ENCODE measurements around the gene GPRIN3. TPM values are rescaled to one million over a fixed set of nuclear protein-coding genes. Genes with fewer than 3 reads are reported as not detected.

The GPRIN3 gene
- total and polyA plus RNA-seq, 10 of the 15 experiments (the other 5 are each of a cell fraction or from before 2014, with no cell fraction given), result under 0.01 to 0.05 (median 0.01) TPM; not detected in 6

DNA sequence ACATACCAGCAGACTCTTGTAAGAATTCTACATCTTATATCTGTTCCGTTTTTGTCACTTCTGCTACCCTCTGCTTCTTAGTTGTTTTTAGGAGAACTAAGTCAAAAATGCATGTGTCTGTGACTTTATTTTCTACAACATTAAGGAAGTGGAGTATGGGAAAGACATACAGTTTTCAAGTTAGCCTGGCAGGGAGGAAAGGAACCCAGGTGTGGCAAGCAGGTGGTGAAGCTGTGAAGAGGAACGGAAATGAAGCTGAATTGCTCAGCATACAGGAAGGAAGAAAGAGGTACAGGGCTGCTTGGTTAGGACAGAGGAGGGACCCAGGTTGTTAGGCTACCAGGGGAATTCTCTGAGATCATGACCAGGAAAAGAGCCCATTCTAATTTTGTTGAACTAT is 9.4 kb downstream of the GPRIN3 start:
- H4K20me1 ChIP-seq (ENCODE audit: control insufficient read depth, insufficient read depth), result no peaks in the 10 kb centered on the region
- no peak overlapping the region for H3K9ac ChIP-seq (ENCODE audit: control insufficient read depth, insufficient read depth, low read length)
- H3K4me3 ChIP-seq, result no peak overlapping the region
- peaks cover 8% of the 10 kb centered on the region; the same call in 1 of the 2 replicates for H3K4me1 ChIP-seq (ENCODE audit: control insufficient read depth, insufficient read depth, low read length)
- no peak overlapping the region for H3K4me2 ChIP-seq (ENCODE audit: control insufficient read depth, insufficient read depth)
- no peak for FAIRE-seq
- peak; percentile 48 for ATAC-seq
- no peaks in the 10 kb centered on the region; the same call in 2 of the 3 replicates for H3K9me3 ChIP-seq (replicated peaks; ENCODE audit: control insufficient read depth, insufficient read depth, low read length)
- peaks cover 0 to 2% of the 10 kb centered on the region in 2 experiments; a peak in 1 of 4 replicates for H3K27me3 ChIP-seq (replicated peaks in 1 of 2; ENCODE audit: control insufficient read depth in 2 of 2, insufficient read depth in 2 of 2, low read length in 1 of 2)
- no peak for DNase-seq (ENCODE audit: low read depth, low spot score)
- CTCF ChIA-PET, result interaction anchor here (1.0 to 2.2 kb wide), 2 partner anchors 9 to 43 kb away, joined by 6 to 7 read pairs; no protein-coding TSS in a partner anchor
- no peak for TF ChIP-seq RELA (IDR thresholded peaks at IDR 0.05; ENCODE audit: borderline replicate concordance, partially characterized antibody)
- TF ChIP-seq MEF2B (IDR thresholded peaks at IDR 0.05; ENCODE audit: partially characterized antibody, poor library complexity, severe bottlenecking), result no peak
- TF ChIP-seq TARDBP (IDR thresholded peaks at IDR 0.05; ENCODE audit: borderline replicate concordance), result no peak
- TF ChIP-seq ZNF217 (IDR thresholded peaks at IDR 0.05), result no peak
- no peak for TF ChIP-seq SMAD5 (IDR thresholded peaks at IDR 0.05; ENCODE audit: low read depth)
- TF ChIP-seq, protein P1, sequence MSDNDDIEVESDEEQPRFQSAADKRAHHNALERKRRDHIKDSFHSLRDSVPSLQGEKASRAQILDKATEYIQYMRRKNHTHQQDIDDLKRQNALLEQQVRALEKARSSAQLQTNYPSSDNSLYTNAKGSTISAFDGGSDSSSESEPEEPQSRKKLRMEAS (IDR thresholded peaks at IDR 0.05; ENCODE audit: low read depth, low read length), result no peak
- TF ChIP-seq YY1 (IDR thresholded peaks at IDR 0.05; ENCODE audit: low read depth, low read length), result no peak
- TF ChIP-seq, protein P2, sequence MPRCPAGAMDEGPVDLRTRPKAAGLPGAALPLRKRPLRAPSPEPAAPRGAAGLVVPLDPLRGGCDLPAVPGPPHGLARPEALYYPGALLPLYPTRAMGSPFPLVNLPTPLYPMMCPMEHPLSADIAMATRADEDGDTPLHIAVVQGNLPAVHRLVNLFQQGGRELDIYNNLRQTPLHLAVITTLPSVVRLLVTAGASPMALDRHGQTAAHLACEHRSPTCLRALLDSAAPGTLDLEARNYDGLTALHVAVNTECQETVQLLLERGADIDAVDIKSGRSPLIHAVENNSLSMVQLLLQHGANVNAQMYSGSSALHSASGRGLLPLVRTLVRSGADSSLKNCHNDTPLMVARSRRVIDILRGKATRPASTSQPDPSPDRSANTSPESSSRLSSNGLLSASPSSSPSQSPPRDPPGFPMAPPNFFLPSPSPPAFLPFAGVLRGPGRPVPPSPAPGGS (IDR thresholded peaks at IDR 0.05; ENCODE audit: borderline replicate concordance, insufficient read depth, low read depth, low read length, poor library complexity, severe bottlenecking), result no peak
- no peak for TF ChIP-seq NFYB (IDR thresholded peaks at IDR 0.05; ENCODE audit: insufficient read depth, low read depth, low read length)
- TF ChIP-seq KDM1A (IDR thresholded peaks at IDR 0.05; ENCODE audit: borderline replicate concordance), result no peak
- TF ChIP-seq KAT2A (conservative IDR thresholded peaks at IDR 0.05; ENCODE audit: control insufficient read depth, low read depth, low read length), result no peak
- no peak for TF ChIP-seq BCL11A (IDR thresholded peaks at IDR 0.05; ENCODE audit: low read depth, low read length)
- TF ChIP-seq, protein P3, sequence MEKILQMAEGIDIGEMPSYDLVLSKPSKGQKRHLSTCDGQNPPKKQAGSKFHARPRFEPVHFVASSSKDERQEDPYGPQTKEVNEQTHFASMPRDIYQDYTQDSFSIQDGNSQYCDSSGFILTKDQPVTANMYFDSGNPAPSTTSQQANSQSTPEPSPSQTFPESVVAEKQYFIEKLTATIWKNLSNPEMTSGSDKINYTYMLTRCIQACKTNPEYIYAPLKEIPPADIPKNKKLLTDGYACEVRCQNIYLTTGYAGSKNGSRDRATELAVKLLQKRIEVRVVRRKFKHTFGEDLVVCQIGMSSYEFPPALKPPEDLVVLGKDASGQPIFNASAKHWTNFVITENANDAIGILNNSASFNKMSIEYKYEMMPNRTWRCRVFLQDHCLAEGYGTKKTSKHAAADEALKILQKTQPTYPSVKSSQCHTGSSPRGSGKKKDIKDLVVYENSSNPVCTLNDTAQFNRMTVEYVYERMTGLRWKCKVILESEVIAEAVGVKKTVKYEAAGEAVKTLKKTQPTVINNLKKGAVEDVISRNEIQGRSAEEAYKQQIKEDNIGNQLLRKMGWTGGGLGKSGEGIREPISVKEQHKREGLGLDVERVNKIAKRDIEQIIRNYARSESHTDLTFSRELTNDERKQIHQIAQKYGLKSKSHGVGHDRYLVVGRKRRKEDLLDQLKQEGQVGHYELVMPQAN (conservative IDR thresholded peaks at IDR 0.05), result no peak
- TF ChIP-seq SMC3 (IDR thresholded peaks at IDR 0.05; ENCODE audit: borderline replicate concordance, low read length), result no peak
- no peak for TF ChIP-seq MEF2A (IDR thresholded peaks at IDR 0.05; ENCODE audit: insufficient read depth, low read depth, low read length)
- TF ChIP-seq, protein P4, sequence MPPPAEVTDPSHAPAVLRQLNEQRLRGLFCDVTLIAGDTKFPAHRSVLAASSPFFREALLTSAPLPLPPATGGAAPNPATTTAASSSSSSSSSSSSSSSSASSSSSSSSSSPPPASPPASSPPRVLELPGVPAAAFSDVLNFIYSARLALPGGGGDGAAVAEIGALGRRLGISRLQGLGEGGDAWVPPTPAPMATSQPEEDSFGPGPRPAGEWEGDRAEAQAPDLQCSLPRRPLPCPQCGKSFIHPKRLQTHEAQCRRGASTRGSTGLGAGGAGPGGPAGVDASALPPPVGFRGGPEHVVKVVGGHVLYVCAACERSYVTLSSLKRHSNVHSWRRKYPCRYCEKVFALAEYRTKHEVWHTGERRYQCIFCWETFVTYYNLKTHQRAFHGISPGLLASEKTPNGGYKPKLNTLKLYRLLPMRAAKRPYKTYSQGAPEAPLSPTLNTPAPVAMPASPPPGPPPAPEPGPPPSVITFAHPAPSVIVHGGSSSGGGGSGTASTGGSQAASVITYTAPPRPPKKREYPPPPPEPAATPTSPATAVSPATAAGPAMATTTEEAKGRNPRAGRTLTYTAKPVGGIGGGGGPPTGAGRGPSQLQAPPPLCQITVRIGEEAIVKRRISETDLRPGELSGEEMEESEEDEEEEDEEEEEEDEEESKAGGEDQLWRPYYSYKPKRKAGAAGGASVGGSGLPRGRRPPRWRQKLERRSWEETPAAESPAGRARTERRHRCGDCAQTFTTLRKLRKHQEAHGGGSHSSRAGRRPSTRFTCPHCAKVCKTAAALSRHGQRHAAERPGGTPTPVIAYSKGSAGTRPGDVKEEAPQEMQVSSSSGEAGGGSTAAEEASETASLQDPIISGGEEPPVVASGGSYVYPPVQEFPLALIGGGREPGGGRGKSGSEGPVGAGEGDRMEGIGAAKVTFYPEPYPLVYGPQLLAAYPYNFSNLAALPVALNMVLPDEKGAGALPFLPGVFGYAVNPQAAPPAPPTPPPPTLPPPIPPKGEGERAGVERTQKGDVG (CRISPR knock-in tag; IDR thresholded peaks at IDR 0.05), result no peak
- BruUV-seq (replicated peaks), result no TSS peak
- H3K79me2 ChIP-seq (ENCODE audit: control insufficient read depth, insufficient read depth, low read length), result no peaks in the 10 kb centered on the region
- in situ Hi-C loops (cut with MboI), result no loop called here
- intact Hi-C loops (cut with micrococcal nuclease; ENCODE audit: unreplicated experiment), result no loop called here
- WGBS (ENCODE audit: insufficient coverage, insufficient replicate concordance, low lambda C conversion rate, missing lambda C conversion rate), result 17% methylated on average over 2 of the region's 2 CpGs
- SMC1A ChIA-PET (ENCODE audit: uncharacterized antibody, unreplicated experiment), result interaction anchor here (0.6 to 1.8 kb wide), 4 partner anchors 8 to 170 kb away, joined by 3 read pairs; no protein-coding TSS in a partner anchor
- no peaks in the 10 kb centered on the region for H3K36me3 ChIP-seq (ENCODE audit: control insufficient read depth in 2 of 2, insufficient read depth in 2 of 2, low read length in 1 of 2)
- H3K27ac ChIP-seq (ENCODE audit: control insufficient read depth, insufficient read depth), result no peak overlapping the region
- POLR2A ChIA-PET, result interaction anchor here (1.6 kb wide), 1 partner anchor 14 kb away, joined by 4 read pairs; no protein-coding TSS in a partner anchor
- RAD21 ChIA-PET (ENCODE audit: unreplicated experiment), result interaction anchor here (0.7 kb wide), 1 partner anchor 40 kb away, joined by 3 read pairs; no protein-coding TSS in a partner anchor
- H2AFZ ChIP-seq (ENCODE audit: control insufficient read depth, low read depth, low read length), result no peak overlapping the region
